IMR-90 (cell line): ENCODE measurements around the gene TRAPPC12. TPM values are rescaled to one million over a fixed set of nuclear protein-coding genes. Genes with fewer than 3 reads are reported as not detected.

Experiments
- CEBPB ChIP-seq: IDR thresholded peaks from 2 replicates; pipeline ENCODE4 v1.6.1; 2012; ENCODE audit warnings: low read depth, low read length, improper control_type of control experiment
- FOS ChIP-seq: fragments of 150-350 bp; IDR thresholded peaks from 2 replicates; pipeline ENCODE4 v1.6.1; 2016; ENCODE audit warnings: low read depth, low read length
- NFE2L2 ChIP-seq: fragments of 150-350 bp; IDR thresholded peaks from 2 replicates; pipeline ENCODE4 v1.6.1; 2016; ENCODE audit warnings: low read depth, mild to moderate bottlenecking, low read length
- polyA plus RNA-seq, 3 experiments: library from polyadenylated mRNA; depleted of rRNA; stranded (reverse); fragments of >200 nt; gene quantifications; 2 replicates each; pipeline ENCODE4 v1.2.3, GENCODE V29; 2012; ENCODE audit warnings: low replicate concordance in 1 of 3
- total RNA-seq: library from RNA; depleted of rRNA; stranded (reverse); fragments of >200 nt; gene quantifications from 2 replicates; pipeline ENCODE4 v1.2.3, GENCODE V29; 2012
- TF ChIP-seq, protein P1 (sequence below): fragments of 150-350 bp; IDR thresholded peaks from 2 replicates; pipeline ENCODE4 v1.6.1; 2017; ENCODE audit warnings: mild to moderate bottlenecking, antibody characterized with exemption, low read length, low read depth

TRAPPC12 gene
- total and polyA plus RNA-seq, 2 of the 4 experiments (the other 2 are of a cell fraction) = 25.8 to 69.9 TPM

DNA sequence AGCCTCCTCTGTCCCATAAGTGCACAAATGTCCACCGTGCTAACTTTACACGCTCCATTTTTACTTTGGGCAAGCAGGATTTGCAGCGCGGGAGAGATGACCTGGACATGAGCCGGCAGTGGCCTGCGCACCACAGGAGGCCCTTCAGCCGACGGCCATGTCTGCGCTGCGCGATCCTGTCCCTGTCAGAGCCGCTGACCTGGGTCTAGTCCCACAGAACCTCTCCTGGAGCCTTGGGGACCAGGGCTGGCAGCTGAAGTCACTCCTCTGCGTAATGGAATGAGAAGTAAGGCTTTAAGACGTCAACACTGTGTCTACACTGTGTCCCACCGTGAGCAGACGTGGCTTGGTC, 110.2 kb downstream of the TRAPPC12 start (continued):
- TF ChIP-seq, protein P1, sequence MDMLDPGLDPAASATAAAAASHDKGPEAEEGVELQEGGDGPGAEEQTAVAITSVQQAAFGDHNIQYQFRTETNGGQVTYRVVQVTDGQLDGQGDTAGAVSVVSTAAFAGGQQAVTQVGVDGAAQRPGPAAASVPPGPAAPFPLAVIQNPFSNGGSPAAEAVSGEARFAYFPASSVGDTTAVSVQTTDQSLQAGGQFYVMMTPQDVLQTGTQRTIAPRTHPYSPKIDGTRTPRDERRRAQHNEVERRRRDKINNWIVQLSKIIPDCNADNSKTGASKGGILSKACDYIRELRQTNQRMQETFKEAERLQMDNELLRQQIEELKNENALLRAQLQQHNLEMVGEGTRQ = no peak
- TF ChIP-seq NFE2L2 (no peak), FOS (no peak), CEBPB (no peak)
